Muscle of leg (tissue), 11 donors: Measurements from ENCODE around the gene GON7. TPM values are rescaled to one million over a fixed set of nuclear protein-coding genes. Genes with fewer than 3 reads are reported as not detected.

Source experiments
- DNase-seq: peaks from one replicate; pipeline ENCODE4 v3.0.0; 2013
- H3K27ac ChIP-seq: one replicate; pipeline ENCODE4 v1.5.1; 2013; ENCODE audit warnings: mild to moderate bottlenecking, low read length, control low read depth
- H3K27me3 ChIP-seq: one replicate; pipeline ENCODE4 v1.6.1; 2013; ENCODE audit warnings: low read length; ENCODE audit not compliant: control insufficient read depth, insufficient read depth
- H3K36me3 ChIP-seq: one replicate; pipeline ENCODE4 v1.6.1; 2013; ENCODE audit warnings: low read length; ENCODE audit not compliant: control insufficient read depth, insufficient read depth
- H3K4me1 ChIP-seq: one replicate; pipeline ENCODE4 v1.6.1; 2013; ENCODE audit warnings: low read length; ENCODE audit not compliant: control insufficient read depth, insufficient read depth
- H3K4me3 ChIP-seq: one replicate; pipeline ENCODE4 v1.5.1; 2013; ENCODE audit warnings: low read length, control low read depth
- H3K9me3 ChIP-seq: replicated peaks from 2 replicates; pipeline ENCODE4 v1.6.1; 2013; ENCODE audit warnings: low read depth, low read length; ENCODE audit not compliant: control insufficient read depth
- WGBS: methylation state at CpG from one replicate; pipeline ENCODE4 v1.1.5; 2013; ENCODE audit warnings: missing lambda C conversion rate; ENCODE audit not compliant: insufficient coverage; 5-methylcytosine and 5-hydroxymethylcytosine counted together
- polyA plus RNA-seq, 8 donors: library from polyadenylated mRNA; unstranded; fragments of 120-200 nt; gene quantifications; one replicate each; pipeline versions ENCODE4 v1.2.1 to v1.2.3, GENCODE V29; 2013; ENCODE audit warnings: inconsistent platforms in 1 of 8, low replicate concordance in 1 of 8; ENCODE audit not compliant: insufficient read length in 8 of 8, insufficient read depth in 1 of 8
- total RNA-seq: library from RNA; stranded (reverse); fragments of 120-200 nt; gene quantifications from one replicate; pipeline ENCODE4 v1.2.4, GENCODE V29; 2013

GON7 gene
- total and polyA plus RNA-seq, 9 donors = 8.6 to 12.5 (median 9.5) TPM

DNA sequence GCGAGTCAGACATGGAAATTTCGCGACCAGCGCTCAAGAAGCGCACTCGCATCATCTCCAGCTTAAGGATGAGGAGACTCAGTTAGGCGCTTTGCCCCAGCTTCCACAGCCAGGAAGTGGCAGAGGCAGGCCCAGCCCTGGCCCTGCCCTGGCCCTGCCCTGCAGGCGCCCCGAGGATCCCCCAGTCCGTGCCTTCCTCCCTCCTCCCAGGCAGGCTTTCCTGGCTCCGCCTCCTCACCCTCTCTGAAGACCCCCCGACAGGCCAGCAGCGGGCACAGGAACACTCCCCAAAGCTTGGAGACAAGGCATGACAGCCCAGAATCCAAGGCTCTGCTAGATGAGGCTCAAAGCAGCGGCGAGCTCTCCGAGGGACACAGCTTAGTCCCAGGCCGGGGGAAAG is 25.3 kb upstream of the GON7 start:
- Histone ChIP-seq H3K27me3 (no peaks in the 10 kb centered on the region), H3K36me3 (peaks cover 14% of the 10 kb centered on the region), H3K4me3 (no peak overlapping the region), H3K27ac (no peak overlapping the region), H3K4me1 (peaks cover 3% of the 10 kb centered on the region), H3K9me3 (no peaks in the 10 kb centered on the region)
- DNase-seq = no peak
- WGBS = 69% methylated on average over 17 of the region's 17 CpGs

DNA sequence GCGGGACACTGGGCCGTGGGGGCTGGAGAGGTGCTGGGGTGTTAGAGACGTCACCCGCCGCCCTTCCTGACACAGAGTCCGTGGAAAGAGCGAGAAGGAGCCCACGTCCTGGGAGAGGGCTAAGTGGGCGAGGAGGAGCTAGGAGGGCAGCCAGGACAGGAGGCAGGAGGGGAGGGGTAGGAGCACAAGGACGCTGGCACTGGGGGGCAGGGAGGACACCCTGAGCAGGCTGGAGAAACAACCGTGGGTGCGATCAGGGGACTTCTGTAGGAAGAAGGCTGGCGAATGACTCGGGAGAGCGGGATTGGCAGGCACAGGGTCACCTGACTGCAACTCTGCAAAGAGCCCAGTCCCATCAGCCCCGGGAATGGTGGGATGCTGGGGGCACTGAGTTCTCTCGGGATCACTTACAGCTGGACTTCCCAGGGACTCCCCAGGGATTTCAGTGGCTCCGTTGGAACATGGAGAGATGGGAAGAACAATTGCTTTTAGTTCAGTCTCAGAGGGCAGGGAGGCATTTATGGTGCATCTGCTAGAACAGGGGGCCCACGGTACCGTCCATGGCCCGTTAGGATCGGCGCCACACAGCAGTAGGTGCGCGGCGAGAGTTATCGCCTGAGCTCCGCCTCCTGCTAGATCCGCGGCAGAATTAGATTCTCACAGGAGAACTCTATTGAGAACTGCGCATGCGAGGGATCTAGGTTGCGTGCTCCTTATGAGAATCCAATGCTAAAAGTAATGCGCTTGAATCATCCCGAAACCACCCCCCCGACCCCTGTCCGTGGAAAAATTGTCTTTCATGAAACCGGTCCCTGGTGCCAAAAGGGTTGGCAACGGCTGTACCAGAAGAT is 24.5 kb upstream of the GON7 start:
- H3K27ac ChIP-seq = no peak overlapping the region
- WGBS = 55% methylated on average over 39 of the region's 39 CpGs
- H3K36me3 ChIP-seq = peaks cover 19% of the 10 kb centered on the region
- H3K4me1 ChIP-seq = peaks cover 3% of the 10 kb centered on the region
- H3K27me3 ChIP-seq = no peaks in the 10 kb centered on the region
- H3K9me3 ChIP-seq = no peaks in the 10 kb centered on the region
- DNase-seq = peak; percentile 19
- H3K4me3 ChIP-seq = peak overlapping the region; percentile 26

DNA sequence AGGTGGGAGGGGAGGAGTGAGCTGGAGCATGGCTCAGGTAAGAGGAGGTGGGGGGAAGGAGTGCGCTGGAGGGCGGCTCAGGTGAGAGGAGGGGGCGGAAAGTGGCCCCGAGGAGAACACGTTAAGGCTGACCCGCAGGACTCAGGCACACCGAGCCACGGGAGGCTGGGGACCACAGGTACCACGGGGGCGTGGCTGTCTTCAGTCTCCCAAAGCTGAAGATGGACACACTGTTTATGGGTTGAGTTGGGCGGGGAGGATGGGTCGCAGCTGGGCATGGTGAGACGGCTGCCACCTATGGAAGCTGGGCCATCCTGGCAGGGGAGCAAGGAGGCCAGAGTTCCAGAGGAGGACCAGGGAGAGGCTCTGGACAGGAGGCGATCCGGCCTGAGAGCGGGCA is 23.7 kb upstream of the GON7 start:
- 95% methylated on average over 16 of the region's 16 CpGs for WGBS
- no peaks in the 10 kb centered on the region for H3K9me3 ChIP-seq

DNA sequence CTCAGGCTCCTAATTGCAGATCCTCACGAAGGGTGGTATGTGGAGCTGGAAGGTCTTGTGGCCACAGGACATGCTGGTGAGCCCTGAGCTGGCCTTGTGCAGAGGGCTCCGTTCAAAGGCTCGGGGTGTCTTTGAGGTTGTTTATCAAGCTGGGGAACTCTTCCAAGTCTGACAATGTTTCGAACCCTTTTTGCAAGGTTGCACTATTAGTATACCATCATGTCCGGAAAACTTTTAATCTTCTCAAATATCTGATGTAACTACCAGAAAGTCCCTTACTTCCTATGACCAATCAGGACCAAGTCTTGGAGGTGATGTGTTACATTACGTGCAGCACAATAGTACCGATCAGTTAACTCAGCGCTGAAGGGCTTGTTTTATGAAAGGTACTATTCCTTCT is 21.7 kb upstream of the GON7 start:
- no peaks in the 10 kb centered on the region for H3K27me3 ChIP-seq
- H3K27ac ChIP-seq = no peak overlapping the region
- no peaks in the 10 kb centered on the region for H3K9me3 ChIP-seq
- H3K4me3 ChIP-seq = no peak overlapping the region
- 100% methylated on average over 3 of the region's 8 CpGs for WGBS
- peaks cover 3% of the 10 kb centered on the region for H3K4me1 ChIP-seq
- DNase-seq = no peak
- peaks cover 35% of the 10 kb centered on the region for H3K36me3 ChIP-seq

More for the DNA sequence above, 23.7 kb upstream of the GON7 start:
- DNase-seq = no peak
- Histone ChIP-seq H3K36me3 (peaks cover 26% of the 10 kb centered on the region), H3K4me1 (peaks cover 3% of the 10 kb centered on the region), H3K27me3 (no peaks in the 10 kb centered on the region), H3K4me3 (no peak overlapping the region), H3K27ac (no peak overlapping the region)

DNA sequence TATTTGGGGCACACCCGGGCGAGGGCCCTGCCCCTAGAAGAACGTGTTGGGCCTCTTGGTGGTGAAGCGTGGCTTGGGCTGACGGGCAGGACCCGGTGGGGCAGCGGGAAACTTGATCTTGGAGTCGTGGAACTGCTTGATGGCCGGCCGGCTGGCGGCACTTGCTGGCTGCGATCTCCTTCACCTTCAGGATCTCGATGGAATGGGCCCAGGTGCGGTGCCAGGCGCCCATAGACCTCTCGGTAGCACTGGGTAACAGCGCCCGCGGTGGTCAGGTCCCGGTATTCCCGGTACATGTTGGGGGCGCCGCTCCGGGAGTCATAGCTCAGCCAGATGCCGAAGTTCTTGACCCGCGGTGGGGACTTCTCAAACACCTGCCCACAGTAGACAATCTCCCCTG is 16.7 kb upstream of the GON7 start:
- no peak overlapping the region for H3K27ac ChIP-seq
- WGBS = 95% methylated on average over 23 of the region's 27 CpGs
- DNase-seq = no peak
- H3K9me3 ChIP-seq = no peaks in the 10 kb centered on the region
- no peaks in the 10 kb centered on the region for H3K4me1 ChIP-seq
- peaks cover 51% of the 10 kb centered on the region for H3K36me3 ChIP-seq
- no peak overlapping the region for H3K4me3 ChIP-seq
- no peaks in the 10 kb centered on the region for H3K27me3 ChIP-seq

DNA sequence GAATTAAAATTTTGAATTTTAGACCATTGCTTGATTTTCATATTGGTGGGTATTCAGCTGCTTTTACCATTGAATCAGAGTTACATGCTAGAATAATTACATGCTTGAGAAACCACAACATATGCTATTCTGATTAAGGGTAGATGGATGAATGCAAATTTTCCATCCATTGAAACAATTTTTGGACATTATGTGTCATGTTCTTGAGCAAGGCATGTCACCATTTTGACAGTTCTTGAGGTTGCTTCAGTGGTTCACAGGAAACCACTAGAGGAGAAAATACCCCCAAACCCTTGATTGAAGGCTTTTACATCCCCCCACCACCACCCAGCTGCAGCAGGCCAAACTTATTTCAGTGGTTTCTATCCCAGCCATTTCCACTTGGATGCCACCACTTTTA is 13.6 kb upstream of the GON7 start:
- peak; percentile 15 for DNase-seq
- no peaks in the 10 kb centered on the region for H3K4me1 ChIP-seq
- H3K36me3 ChIP-seq = peaks cover 46% of the 10 kb centered on the region
- no peaks in the 10 kb centered on the region for H3K9me3 ChIP-seq
- no peaks in the 10 kb centered on the region for H3K27me3 ChIP-seq
- H3K27ac ChIP-seq = no peak overlapping the region
- no peak overlapping the region for H3K4me3 ChIP-seq

DNA sequence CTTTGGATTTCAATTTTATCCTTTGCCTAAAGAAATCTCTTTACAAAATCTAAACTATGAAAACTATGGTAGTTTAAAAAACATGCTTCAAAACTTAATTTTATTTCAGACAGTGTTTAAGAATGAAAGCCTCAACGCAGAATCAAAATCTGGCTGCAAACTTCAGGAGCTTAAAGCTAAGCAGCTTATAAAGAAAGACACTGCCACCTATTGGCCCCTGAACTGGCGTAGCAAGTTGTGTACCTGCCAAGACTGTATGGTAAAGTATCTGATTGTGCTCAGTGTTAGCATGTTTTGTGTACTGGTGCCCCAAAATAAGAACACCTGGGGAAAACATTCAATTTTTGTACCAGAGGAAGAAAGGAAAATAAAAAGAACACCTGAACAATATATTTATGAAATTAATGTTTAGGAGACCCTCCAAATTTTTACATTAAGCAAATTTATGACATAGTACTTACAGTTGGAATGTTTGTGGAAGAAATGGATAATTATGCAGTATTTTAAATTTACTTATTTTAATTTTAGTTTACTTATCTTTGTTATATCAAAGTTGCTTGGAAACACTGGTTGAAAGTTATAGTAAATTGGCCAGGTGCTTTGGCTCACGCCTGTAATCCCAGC is 12.3 kb upstream of the GON7 start:
- no peaks in the 10 kb centered on the region for H3K4me1 ChIP-seq
- 100% methylated on average over 1 of the region's 3 CpGs for WGBS
- peak; percentile 72 for DNase-seq

DNA sequence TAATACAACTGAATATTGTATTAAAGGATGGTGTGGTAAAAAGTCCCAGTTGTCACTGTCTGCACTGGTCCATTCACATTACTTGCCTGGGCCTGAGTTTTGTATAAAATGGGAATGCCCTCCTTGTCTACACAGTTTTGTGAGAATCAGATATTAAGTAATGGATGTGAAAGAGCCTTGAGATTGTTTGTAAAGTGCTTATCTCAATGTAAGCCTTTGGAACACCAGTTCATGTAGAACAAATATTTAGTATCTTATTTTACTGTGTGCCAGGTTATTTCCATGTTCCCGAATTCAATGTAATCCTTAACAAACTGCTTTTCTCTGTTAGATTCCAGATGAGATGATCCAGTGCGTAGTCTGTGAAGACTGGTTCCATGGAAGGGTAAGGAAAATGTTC is 7.7 kb upstream of the GON7 start:
- H3K27me3 ChIP-seq = no peaks in the 10 kb centered on the region
- WGBS = no CpG with 5 or more reads among the region's 2 CpGs
- peaks cover 35% of the 10 kb centered on the region for H3K36me3 ChIP-seq
- DNase-seq = no peak
- no peak overlapping the region for H3K4me3 ChIP-seq
- H3K27ac ChIP-seq = no peak overlapping the region
- no peaks in the 10 kb centered on the region for H3K4me1 ChIP-seq
- H3K9me3 ChIP-seq = no peaks in the 10 kb centered on the region

More for the DNA sequence above, 12.3 kb upstream of the GON7 start:
- H3K27ac ChIP-seq = no peak overlapping the region
- H3K27me3 ChIP-seq = no peaks in the 10 kb centered on the region
- H3K4me3 ChIP-seq = no peak overlapping the region
- peaks cover 47% of the 10 kb centered on the region for H3K36me3 ChIP-seq
- H3K9me3 ChIP-seq = no peaks in the 10 kb centered on the region

DNA sequence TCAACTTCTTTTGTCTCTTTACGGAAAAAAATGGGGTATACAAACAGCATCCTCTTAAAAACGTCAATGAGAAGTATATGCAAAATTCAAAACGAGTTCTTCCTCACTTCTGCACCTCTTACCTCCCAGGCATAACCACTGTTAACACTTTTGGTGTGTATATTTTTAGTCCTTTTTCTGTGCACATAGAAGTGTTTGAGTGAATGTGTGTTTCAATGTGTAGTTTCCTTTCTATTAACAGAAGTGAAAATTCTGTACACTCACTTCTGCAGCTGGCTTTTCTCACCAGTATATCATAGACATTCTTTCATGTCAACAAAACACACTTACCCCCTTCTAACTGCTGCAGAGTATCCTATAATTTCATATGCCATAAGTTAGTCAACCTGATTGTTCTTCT is 5.6 kb upstream of the GON7 start:
- Histone ChIP-seq H3K4me1 (peaks cover 8% of the 10 kb centered on the region), H3K9me3 (no peaks in the 10 kb centered on the region), H3K27ac (no peak overlapping the region), H3K4me3 (no peak overlapping the region), H3K27me3 (no peaks in the 10 kb centered on the region), H3K36me3 (peaks cover 30% of the 10 kb centered on the region)
- no peak for DNase-seq
- 100% methylated on average over 1 of the region's 3 CpGs for WGBS

DNA sequence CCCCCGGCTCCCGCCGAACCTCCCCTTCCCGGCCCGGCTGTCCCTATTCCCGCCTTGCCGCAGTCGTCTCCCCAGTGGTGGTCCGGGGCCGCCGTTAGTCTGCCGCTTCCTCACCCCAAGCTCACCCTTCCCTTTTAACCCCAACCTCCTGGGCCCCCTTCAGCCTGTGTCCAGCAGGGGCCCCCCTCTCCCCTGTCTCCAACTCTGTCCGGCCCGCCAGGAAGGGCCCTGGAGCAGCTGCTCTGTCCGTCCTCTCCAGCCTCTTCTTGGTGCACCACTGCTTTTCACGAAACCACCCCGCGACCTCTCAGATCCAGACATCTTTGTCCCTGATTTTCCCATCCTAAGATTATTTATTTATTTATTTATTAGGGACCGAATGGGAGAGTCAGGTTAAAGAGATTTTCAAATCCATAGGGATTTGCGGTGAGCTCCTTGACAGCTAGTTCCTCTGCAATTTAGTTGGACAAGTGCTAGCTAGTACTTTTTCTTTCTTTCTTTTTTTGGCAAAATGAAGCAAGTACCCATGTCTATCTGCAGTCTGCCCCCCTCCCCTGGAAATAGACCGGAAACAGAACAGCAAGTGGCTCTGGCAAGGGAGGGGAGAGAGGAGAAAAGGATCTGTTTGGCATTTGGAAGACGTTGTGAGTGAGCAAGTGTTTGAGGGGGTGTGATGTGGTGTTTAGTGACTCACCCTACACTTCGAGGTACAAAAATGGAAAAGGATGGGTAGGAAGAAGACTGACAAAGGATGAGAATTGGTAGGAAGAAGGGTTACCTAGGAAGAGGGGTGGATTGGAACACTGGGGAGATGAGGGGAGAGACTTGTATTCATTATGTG is 823 bp upstream of the GON7 start:
- Histone ChIP-seq H3K27ac (peak overlapping the region; percentile 97), H3K4me1 (peaks cover 16% of the 10 kb centered on the region), H3K27me3 (no peaks in the 10 kb centered on the region), H3K4me3 (peak overlapping the region; percentile 95), H3K36me3 (peaks cover 7% of the 10 kb centered on the region), H3K9me3 (no peaks in the 10 kb centered on the region)
- peak; percentile 84 for DNase-seq
- WGBS = 0% methylated on average over 16 of the region's 23 CpGs
